ENCODE results near the gene GRAMD2B.
"Not testable (repeated sequence)": the region's sequence is repeated elsewhere in the genome, so short reads cannot be mapped to it uniquely, and the experiment has no call there.

Gene GRAMD2B

DNA sequence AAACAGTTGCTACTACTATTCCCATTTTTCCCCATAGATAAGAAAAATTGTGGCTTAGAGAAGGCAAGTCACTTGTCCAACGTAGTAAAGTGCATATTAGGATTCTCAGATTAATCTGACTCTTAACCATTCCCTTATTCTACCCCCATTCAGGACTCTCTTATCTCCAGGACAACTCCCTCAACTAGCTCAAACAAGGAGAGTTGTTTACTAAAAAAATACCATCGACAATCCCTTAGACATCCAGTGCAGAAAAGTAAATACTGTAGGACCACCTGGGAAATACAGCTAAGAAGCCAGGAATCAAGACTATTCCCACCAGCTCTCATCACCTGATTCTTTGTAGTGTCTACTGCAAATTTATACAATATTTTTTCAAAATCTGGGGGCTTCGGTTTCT, 9.4 kb upstream of the GRAMD2B start:
- no peak for DNase-seq

DNA sequence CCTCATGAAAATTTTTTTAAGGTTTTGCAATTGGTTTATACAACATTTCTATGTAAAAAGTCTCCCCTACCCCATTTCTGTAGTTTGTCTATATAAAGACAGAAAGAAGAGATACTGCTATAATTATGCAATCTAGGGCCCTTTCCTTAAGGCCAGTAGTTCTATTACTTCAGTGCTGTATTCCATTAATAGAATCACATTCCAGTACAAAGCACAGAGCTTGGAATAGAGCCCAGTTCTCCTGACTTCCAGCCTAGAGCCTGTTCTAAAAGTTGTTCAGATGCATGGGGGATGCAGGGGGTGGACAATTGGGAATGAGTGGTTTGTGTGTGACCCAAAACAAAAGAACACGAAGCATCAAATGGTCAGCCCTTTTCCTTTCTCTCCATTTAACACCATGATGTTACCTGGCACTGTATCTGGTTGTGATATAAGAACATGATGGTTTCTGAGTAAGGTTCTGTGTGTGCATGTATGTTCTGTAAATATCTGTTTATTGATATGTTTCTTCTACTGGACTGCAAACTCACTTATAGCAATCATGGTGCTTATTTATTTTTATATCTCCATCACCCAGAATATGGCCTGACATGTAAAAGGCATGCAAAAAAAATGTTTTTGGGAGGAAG, 8.2 kb upstream of the GRAMD2B start:
- peak; percentile 60 for DNase-seq

DNA sequence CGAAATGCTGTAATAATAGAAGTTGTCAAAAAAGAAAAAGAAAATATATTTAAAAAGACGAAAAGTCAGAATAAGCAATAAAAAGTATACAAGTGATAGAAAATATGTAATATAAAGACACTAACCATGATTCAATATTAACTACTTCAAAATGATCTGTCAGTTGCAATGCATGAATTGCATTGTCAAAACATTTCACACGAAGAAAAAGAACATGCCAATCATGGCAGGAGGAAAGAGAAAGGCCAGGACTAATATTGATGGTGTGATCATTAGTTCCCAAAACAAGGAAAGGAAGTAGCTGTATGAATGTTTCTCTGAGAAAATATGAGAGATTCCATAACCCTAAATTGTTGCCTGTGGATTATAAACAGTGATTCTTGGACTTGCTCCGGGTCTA, 7.4 kb upstream of the GRAMD2B start:
- no peak for DNase-seq

DNA sequence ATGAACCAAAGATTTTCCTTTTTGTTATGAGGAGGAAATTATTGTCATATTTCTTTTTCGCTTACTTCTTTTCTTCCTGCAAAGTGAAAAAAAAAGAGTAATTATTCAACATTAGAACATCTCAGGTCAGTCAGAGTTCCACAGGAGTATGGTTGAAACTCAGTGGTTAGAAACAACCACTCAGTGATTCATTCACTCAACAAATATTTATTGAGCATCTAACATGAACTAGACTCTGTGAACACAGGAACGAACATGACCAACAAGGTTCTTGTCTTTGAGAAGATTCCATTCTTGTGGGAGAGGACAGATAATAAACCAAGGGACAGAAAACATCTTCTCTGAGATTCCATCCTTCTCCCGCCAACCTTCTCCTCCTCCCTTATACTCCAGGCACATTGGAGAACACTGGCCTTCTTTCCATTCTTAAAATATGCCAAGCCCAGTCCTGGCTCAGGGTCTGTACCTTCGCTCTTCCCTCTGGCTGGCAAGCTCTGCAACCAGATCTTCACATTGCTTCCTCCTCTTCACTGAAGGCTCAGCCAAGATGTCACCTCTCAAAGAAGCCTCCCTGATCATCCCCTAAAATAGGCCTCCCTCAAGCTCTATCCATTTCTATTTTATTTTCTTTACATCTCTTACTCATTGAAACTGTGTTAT, 6.8 kb upstream of the GRAMD2B start:
- DNase-seq = no peak

DNA sequence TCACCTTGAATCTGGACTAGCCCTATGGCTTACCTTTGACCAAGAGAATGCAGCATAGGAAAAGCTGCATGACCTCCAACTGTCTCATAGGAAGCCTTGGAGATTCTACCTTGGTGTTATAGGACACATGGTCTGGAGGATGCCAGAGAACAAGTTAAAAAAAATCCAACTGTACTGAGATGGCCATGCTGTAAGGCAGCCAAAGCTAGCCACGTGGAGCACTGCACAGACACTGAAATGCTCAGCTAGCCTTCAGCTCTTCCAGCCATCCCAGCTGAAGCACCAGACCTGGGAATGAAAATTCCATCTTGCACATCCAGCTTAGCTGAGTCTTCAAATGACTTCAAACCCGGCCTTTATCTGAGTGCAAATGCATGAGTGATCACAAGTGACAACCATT, 6.0 kb upstream of the GRAMD2B start:
- DNase-seq = no peak

DNA sequence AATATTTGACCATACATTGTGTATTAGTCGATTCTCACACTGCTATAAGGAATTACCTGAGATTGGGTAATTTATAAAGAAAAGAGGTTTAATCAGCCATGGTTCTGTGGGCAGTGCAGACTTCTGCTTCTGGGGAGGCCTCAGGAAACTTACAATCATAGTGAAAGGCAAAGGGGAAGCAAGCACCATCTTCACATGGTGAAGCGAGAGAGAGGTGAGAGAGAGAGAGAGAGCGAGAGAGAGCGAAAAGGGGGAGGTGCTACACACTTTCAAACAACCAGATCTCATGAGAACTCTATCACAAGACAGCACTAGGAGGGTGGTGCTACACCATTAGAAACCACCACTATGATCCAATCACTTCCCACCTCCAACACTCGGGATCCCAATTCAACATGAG, 4.1 kb upstream of the GRAMD2B start:
- no peak for DNase-seq

DNA sequence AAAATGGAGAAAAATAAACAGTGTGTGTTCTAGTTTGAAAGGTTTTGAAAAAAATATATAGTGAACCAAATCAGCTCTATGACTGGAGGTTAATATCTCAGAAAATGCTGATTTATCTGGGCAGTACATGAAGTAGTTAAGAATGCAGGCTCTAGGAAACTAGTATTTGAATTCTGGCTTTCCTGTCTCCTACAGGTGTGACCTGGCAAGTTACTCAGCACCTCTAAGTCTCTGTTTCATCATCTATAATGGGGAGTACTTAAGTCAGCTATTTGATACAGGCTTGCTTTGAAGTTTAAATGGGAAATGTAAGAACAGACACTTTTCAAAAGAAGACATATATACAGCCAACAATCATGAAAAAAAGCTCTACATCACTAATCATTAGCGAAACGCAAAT, 5.2 kb downstream of the GRAMD2B start:
- DNase-seq = no peak

DNA sequence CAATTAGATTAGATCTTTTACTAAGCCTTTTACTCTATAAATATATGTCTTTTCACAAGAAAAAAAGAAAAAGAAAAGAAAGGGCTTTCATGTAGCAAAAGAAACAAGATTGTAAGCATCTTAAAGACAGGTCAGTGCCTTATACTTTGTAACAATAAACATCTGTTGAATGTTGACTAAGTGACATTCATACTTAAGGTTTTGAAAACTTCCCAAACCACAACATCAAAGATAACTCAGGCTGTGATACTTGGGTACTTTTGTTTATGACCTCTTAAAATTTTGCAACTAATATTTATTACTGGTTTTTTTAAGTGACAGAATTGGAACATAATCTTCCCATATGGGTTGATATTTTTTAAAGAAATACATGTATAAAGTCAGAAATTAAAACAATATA, 7.4 kb downstream of the GRAMD2B start:
- no peak for DNase-seq

DNA sequence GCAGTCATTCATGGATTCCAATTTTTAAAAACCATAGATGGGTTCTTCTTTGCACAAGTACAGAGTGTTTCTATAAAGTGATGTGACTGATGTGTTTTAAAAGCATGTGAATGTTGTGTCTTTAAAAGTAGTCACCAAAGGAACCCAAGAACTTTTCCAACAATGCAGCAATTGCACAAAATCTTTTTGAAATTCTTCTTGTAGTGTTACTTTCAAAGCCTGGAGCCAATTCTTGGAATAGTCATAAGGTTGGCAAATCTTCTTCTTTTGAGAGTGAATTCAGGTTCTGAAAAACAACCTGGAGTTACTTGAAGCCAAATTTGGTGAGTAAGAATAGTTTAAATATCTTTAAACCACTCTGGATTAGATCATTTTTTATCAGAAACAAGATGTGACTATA, 10.5 kb downstream of the GRAMD2B start:
- DNase-seq = peak; percentile 55

DNA sequence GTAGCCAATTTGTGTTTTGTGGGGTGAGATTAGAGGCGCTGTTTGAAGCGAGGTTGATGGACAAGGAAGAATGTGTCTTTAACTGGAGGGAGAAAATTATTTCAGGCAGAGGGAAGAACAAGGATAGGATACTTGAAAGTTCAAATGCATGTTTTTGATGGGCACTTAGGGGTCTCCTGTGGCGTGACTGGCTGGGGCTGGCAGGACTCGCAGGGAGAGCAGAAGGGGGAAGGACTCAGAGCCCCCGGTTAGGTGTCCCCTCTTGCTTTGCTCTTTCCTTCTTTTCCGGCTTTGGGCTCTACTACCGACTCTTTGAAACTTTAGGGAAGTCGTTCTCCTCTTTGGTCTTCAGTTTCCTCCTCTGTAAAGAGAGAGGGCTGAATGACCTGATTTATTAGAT, 12.1 kb downstream of the GRAMD2B start:
- no peak for DNase-seq

DNA sequence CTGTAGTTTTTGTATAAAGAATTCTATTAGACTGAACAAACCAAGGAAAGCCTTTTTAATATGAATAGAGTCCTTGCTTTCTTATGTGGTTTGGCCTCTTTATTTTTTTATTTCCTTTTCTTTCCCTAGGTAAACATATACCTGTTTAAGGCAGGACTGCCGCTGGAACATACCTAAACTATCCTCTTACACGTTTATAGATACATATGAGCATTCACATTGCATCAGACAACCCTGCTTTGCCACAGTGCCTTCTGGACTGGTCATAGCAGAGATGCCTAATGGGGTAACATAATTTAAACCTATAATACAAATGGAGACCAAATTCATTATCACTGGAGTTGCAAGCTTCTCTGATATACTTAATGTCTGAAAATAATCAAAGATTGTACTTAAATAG, 12.5 kb downstream of the GRAMD2B start:
- DNase-seq = no peak

DNA sequence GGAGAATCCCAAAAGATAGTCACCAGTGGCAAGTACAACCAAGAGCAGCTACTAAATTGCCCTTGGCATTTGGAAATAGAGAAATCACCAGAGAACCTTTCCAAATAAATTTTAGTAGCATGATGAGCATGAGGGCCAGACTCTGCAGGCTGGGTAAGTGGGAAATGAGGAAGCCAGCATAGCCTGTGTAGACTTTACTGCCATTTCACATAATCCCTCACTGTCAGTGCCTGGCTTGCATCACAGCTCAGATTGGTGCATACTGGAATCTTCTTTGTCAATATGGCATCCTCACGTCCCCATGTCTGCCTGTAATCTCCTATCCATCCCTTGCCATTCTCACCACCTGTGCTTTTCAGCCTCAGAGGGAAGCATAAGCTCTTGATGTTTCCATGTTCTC, 14.5 kb downstream of the GRAMD2B start:
- DNase-seq = no peak

DNA sequence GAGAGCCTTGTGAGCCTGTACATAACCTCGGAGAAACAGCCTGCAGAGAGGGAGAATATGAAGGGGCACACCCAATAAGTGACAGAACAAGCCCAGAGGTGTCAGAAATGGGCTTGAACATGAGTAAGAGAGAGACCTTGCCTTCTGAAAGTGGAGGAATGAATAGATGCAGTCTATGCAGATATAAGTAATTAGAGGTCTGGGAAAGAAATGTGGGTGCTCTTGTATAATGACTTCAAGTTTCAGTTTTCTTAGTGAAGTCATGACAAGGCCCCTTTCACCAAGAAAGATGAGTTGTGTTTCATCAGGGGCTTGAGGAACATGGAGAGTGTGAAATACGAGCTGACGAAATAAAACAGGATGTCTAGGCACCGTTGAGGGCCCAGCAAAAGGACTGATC, 15.1 kb downstream of the GRAMD2B start:
- DNase-seq = no peak

DNA sequence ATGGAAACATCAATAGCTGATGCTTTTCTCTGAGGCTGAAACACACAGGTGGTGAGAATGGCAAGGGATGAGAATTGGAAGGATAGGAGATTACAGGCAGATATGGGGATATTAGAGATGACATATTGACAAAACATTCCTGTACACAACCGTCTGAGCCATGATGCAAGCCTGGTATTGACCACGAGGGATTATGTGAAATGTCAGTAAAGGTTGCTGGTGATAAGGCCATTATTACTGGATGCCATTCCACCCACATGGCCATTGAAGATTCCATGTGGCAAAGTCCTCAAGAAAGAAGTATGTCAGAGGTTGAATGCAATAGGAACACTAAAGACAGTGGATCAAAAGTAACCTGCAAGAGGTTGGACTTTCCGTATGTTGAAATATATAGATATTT, 15.7 kb downstream of the GRAMD2B start:
- DNase-seq = peak; percentile 52

DNA sequence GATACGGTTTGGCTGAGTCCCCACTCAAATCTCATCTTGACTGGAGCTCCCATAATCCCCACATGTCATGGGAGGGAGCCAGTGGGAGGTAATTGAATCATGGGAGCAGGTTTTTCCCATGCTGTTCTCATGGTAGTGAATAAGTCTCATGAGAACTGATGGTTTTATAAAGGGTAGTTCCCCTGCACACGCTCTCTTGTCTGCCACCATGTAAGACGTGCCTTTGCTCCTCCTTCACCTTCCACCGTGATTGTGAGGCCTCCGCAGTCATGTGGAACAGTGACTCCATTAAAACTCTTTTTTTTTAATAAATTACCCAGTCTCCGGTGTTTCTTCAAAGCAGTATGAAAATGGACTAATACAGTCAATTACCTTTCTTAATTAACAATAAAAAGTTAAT, 16.5 kb downstream of the GRAMD2B start:
- DNase-seq = not testable (repeated sequence)

DNA sequence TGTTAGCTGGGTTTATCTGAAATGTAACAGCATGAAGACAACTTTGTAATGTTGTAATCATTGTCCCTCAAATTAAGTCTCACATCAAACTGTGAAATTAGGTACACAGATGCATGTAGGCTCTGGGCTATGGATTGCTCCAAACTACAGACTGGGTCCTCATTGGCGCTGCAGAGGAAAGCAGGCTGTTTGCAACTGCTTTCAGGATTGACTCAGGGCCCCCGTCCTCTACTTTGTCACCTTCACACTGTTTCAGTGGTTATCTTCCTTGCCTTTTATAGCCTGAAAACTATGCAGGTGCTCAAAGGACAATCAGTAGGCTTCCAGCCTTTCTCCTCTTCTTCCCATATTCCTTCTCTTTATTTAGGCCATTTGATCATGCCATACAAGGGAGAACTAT, 18.0 kb downstream of the GRAMD2B start:
- DNase-seq = no peak

DNA sequence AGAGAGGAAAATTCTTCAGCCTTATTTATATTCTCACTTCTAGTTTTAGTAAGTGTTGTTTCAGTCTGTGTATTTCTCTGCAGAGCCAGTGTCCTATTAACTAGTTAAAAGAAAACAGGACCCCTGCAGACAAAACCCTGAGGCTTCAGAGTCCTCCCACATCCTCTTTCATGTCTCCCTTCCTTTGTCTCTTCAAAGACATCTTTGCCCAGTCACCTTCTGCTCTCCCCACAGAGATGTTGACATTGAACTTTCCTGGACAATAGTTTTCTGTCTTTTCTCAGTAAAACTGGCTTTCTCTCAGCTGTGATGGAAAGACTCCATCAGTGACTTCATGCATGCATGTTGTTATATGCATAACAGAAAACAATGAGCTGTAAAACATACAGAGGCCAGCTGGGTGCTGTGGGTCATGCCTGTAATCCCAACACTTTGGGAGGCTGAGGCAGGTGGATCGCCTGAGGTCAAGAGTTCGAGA, 20.2 kb downstream of the GRAMD2B start:
- no peak for DNase-seq

DNA sequence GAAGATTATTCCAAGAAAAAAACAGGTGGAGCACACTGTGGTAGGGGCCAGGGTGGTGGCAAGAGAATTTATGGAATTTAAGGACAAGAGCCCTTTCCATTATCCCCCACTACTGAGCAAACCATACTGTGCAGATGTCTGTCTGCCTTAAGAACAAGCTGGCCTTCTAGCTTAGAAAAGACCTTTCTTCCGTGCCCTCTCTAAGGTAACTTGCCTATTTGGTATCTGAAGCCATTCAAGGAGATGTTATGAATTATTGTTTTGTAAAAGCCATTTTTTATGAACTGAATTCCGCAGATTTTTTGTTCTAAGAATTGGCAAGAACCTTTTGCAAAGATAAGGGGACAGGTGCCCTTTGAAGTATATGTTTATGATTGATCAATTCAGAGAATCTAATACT, 20.9 kb downstream of the GRAMD2B start:
- no peak for DNase-seq

DNA sequence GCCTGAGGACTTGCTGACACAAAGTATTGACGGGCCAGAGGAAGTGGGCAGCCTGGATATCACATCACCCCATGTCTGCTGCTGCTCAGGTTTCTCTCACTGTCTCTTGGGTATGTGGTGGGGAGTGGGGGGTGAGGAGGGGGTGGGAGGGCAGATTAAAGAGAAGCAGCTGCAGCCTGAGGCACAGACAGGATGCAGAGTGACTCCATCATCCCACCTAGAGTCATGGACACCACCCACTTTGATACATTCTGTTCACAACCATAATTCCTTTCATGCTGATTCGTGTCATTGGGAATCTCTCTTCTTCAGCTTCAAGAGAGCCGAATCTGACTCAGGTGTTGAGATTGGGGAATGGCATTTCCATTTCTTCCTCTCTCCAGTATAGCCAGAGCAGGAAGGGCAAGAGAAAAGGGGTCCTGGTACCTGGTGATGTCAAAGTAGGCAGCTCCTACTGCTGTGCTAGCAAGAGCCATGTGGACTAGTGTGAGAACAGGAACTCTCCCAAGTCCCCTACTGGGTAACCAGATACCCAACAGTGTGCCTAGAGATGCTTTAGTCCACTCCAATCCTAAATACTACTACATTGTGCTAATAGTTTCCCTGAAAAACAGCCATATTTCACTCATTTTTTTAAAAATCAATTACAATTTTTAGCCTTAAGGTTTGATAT, 22.4 kb downstream of the GRAMD2B start:
- DNase-seq = peak; percentile 61

DNA sequence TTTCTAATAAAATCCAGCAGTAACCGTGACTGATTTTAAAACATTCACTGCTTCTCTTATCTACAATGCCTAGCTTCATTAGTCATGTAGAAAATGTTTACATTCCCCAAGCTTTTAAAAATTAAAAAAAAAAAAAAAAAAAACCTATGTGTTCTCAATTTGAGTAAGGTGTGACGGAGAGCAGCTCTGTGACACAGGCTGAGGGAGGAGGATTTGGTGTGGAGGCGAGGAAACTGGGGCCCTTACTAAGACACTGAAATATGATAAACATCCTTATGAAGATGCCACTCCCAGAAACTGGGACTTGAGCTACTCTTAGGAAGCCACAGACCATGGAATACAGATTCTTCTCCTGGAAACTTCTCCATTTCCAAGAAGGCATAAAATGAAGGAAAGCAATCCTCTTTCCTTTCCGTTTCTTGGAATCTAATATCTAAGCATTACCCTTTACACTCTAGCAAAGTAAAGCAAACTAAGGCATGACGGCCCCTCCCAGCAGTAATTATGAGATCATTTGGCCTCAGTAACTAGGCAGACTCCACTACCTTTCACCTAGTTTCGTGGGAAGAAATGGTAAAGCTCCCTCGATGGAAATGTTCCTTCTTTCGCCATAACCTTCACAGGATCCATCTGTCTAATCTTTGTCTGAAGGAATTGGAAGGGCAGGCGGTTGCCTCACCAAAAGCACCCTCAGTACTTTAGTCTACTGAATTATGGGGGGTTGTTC, 23.5 kb downstream of the GRAMD2B start:
- DNase-seq = peak; percentile 95

DNA sequence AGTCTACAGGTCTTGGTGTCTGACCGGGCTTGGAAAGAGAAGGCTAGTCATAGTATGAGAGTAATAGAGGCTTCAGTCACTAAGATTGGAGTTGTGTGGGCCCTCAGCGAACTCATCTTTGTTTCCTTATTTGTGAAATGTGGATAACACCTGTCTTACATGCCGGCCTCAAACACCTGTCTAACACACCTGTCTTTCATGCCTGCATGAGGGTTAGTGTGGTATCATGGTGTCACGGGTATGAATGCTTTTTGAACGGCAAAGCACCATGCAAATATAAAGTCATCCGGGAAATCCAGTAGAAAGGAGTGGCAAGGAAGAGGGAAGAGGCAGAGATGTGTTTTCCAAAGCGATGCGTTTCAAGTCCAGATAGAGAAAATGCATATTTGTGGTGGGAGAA, 25.5 kb downstream of the GRAMD2B start:
- DNase-seq = no peak

DNA sequence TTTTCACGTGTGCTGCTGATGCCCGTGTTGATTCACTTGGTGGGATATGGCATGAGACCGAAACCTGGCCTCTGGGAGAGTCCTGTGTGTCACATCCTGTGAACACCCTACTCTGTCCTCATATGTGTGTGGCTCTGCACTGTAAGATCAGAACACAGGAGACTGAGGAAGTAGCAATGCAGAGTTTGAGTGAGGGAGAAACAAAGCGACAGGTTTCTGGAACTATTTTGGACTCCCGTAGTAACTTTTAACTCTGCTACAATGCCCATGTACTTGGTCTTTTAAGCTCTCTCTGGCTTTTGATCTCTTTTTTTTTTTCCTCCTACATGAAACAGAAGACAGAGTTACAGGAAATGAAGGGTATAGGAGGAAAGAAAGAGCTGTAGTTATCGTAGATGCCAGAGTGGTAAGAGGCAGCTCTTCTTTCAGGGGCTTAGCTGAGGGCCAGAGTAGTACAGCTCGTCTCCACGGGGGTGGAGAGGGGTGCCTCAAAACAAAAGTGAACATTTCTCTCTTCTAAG, 26.6 kb downstream of the GRAMD2B start:
- peak; percentile 78 for DNase-seq

DNA sequence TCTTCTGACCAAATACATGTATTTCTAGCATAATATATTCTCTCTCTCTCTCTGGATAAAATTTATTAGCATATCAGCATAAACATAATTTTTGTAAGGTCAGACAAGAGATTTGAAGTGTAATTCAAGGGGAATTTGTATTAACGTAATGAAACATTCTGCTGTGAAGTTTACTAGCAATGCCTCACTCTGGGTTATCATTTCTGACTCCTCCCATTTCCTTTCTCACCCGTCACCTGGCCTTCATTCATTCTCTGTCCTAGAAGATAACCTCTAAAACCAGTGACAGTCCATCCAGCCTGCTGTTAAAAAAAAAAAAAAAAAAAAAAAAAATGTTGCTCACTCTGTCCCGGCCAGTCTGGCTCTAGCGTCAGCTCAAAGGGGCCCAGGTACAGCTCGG, 27.1 kb downstream of the GRAMD2B start:
- no peak for DNase-seq

DNA sequence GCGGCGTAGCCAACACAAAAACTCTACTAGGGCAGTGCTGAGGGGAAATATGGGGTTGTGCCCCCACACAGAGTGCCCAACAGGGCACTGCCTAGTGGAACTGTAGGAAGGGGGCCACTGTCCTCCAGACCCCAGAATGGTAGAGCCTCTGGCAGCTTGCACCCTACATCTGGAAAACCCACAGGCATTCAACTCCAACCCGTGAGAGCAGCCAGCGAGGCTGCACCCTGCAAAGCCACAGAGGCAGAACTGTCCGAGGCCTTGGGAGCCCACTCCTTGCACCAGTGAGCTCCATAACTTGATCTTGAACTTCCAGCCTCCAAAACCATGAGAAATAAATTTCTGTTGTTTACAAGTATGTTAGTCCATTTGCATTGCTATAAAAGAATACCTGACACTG, 27.7 kb downstream of the GRAMD2B start:
- DNase-seq = no peak

Measured in EL (cell line).